ENCODE results near the gene ARL6. TPM values are rescaled to one million over a fixed set of nuclear protein-coding genes. Genes with fewer than 3 reads are reported as not detected.

ARL6 gene
- 2.0 and 3.0 TPM in 2 replicates for total RNA-seq (2014; rRNA removed; shearing (Covaris generic))

- in situ Hi-C loops (cut with HindIII; ENCODE audit: low sequenced_read_pairs) = no loop called here
- DNase-seq (ENCODE audit: low spot score) = peak; percentile 91
These were observed at the start of gene ARL6 for GRCh38 chr3:97764407-97765238. Gene ARL6 (plus strand): TSS chr3:97764758. CDS start chr3:97768108, 3,350 bp downstream.

DNA sequence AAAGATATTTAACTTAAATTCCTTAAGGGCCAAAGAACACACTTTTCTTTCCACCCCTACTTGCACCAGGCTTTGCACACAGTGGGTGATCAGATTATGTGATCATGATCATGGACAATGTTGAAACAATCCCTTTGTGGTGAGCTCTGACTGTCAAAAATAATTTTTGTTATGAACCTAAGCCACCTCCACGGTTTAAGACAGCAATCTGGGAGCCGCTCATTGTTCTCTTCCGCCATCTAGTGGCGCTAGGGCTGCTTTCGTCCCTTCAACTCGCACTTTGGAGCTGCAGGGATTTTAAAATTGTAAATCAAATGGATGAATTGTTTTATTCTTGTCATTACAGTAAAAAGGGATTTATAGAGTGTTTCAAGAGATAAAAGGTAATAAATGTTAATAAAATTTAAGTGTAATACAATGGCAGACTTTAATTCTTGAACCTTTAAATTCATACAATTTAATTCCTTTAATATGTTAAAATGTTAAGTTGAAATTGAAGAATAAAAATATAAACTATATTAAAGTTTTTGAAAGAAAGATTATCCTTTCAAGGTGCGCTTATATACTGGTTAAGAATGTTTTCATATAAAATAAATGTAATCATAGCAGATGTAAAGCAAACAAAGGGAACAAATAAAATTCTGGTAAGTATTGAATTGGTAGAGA is 45.3 kb upstream of the ARL6 start:
- DNase-seq (ENCODE audit: low spot score) = peak; percentile 85
- in situ Hi-C loops (cut with HindIII; ENCODE audit: low sequenced_read_pairs) = no loop called here

GRCh38 chr3:97720417-97720816 is 44.1 kb upstream of the ARL6 start:
- in situ Hi-C loops (cut with HindIII; ENCODE audit: low sequenced_read_pairs) = no loop called here

GRCh38 chr3:97721446-97721845 is 43.1 kb upstream of the ARL6 start:
- in situ Hi-C loops (cut with HindIII; ENCODE audit: low sequenced_read_pairs) = no loop called here
- no peak for DNase-seq (ENCODE audit: low spot score)

More at GRCh38 chr3:97720417-97720816, 44.1 kb upstream of the ARL6 start:
- DNase-seq (ENCODE audit: low spot score) = no peak

DNA sequence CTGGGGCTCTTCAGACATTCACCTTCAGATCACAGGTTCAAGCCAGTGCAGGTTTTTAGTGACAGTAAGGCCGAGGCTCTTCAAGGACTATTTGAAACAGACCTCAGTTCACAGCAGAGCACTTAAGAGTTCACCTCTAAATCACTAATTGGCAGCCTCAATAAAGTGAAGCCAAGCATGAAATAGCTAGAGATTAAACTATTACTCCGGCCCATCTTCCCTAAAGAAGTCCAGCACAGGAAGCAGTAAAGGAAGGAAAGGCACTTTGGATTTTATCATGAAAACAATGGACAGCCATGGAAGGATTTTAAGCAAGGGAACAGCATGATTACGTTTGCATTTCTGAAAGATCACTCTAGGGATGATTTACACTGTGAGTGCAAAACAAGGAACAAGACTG is 27.6 kb upstream of the ARL6 start:
- DNase-seq (ENCODE audit: low spot score) = no peak
- in situ Hi-C loops (cut with HindIII; ENCODE audit: low sequenced_read_pairs) = no loop called here

GRCh38 chr3:97738761-97739160 is 25.8 kb upstream of the ARL6 start:
- no peak for DNase-seq (ENCODE audit: low spot score)
- in situ Hi-C loops (cut with HindIII; ENCODE audit: low sequenced_read_pairs) = no loop called here

- in situ Hi-C loops (cut with HindIII; ENCODE audit: low sequenced_read_pairs) = no loop called here
- DNase-seq (ENCODE audit: low spot score) = no peak
These were observed 22.5 kb upstream of the ARL6 start for GRCh38 chr3:97742036-97742435.

- no peak for DNase-seq (ENCODE audit: low spot score)
- in situ Hi-C loops (cut with HindIII; ENCODE audit: low sequenced_read_pairs) = no loop called here
These were observed 20.3 kb upstream of the ARL6 start for GRCh38 chr3:97744289-97744688.

GRCh38 chr3:97763586-97764406 is 762 bp upstream of the ARL6 start:
- in situ Hi-C loops (cut with HindIII; ENCODE audit: low sequenced_read_pairs) = no loop called here
- no peak for DNase-seq (ENCODE audit: low spot score)

DNA sequence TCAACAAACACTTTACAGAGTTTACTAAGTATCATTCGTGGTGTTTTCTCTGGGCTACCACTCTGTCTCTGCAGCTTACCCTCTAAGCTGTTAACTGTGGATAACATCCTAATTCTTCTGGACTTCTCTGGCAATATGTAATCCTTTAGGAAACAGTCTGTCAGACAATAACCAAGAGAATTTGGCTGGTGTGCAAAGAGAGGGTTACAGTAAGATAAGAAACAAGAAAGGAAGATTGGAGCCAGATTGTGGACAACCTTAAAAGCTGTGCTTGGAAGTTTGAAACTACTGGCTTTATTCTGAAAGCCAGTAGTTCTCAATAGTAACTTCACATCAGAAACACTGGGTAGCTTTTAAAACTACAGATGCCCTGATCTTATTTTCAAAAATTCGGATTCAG is 778 bp downstream of the ARL6 start:
- in situ Hi-C loops (cut with HindIII; ENCODE audit: low sequenced_read_pairs) = no loop called here
- DNase-seq (ENCODE audit: low spot score) = peak; percentile 19

- in situ Hi-C loops (cut with HindIII; ENCODE audit: low sequenced_read_pairs) = no loop called here
These were observed 8.4 kb downstream of the ARL6 start for GRCh38 chr3:97772926-97773325.

GRCh38 chr3:97778152-97778551 is 13.6 kb downstream of the ARL6 start:
- DNase-seq (ENCODE audit: low spot score) = no peak
- in situ Hi-C loops (cut with HindIII; ENCODE audit: low sequenced_read_pairs) = loop anchor here (25.0 kb wide), 1 partner anchor 234 kb away; no protein-coding TSS in a partner anchor

More at GRCh38 chr3:97772926-97773325, 8.4 kb downstream of the ARL6 start:
- no peak for DNase-seq (ENCODE audit: low spot score)

DNA sequence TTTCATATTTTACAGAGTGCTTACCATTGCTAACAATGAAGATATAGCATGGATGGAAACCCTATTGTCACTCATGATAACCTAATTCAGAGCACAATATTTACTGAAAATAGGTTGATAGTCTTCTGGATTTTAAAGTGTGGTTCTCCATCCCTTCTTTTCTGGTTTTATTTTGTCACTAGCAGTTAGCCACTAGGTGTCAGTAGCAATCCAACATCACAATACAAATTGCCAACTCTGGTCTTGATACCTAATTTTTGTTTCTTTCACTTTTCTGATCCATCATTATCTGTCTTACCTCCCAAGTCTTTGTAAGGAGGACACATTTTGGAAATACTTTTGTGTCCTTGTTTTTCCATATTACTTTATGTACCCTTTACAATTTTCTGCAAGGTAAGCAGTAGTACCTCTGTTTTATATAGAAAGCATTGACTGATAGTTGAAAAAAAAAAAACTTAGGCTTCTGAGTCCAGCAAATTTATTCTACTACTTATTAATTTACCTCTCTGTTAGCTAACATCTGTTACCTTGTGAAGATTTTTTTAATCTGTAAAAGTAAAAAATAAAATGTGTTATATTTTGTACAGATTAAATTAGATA is 29.0 kb downstream of the ARL6 start:
- DNase-seq (ENCODE audit: low spot score) = peak; percentile 60
- in situ Hi-C loops (cut with HindIII; ENCODE audit: low sequenced_read_pairs) = loop anchor here (25.0 kb wide), 1 partner anchor 219 kb away; no protein-coding TSS in a partner anchor

DNA sequence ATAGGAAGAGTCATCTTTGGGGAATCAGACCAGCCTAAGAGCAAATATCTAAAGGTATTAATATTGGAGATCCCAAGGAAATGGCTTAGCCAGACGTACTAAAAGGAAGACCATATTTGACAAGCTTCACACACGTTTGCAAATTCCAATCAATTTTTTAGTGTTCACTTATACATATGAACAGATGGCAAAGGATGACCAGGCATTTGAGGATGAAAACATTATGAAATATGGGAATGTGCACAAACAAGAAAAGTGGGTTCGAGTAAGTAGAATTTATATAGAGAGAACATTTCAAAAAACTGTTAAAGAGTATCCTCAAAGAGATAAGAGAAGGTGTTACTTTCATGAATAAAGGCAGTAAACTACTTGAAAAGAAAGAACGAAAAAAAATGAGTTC is 31.4 kb downstream of the ARL6 start:
- in situ Hi-C loops (cut with HindIII; ENCODE audit: low sequenced_read_pairs) = loop anchor here (25.0 kb wide), 1 partner anchor 216 kb away; no protein-coding TSS in a partner anchor
- DNase-seq (ENCODE audit: low spot score) = no peak

- in situ Hi-C loops (cut with HindIII; ENCODE audit: low sequenced_read_pairs) = no loop called here
- DNase-seq (ENCODE audit: low spot score) = no peak
These were observed 39.9 kb downstream of the ARL6 start for GRCh38 chr3:97804471-97804870.

DNA sequence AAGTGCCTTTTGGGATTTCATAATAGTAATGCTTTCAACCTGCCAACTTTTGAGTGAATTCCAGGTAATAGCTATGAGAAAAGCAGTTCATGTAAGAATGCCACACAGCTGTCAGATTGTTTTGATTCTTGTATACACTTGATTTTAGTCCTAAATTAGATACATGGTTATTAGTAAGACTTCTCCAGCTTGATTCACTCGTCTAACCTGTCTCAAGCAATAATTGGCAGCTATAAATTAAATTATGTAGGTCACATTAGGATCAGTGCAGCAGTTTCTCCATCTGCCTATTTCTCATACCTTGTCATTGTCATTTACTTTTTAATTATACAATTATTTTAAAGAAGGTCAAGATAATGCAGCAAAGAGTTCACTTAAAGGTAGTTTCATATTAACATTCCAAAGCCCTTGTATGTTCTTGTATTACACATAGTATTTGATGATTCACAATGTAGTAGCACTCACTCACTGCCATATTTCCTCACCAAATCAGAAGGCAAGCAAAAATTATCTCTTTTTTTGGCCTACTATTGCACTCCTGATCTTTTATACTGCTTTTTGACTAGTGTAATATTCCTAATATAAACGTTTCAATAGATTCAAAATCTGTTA is 46.3 kb downstream of the ARL6 start:
- in situ Hi-C loops (cut with HindIII; ENCODE audit: low sequenced_read_pairs) = no loop called here
- no peak for DNase-seq (ENCODE audit: low spot score)

- in situ Hi-C loops (cut with HindIII; ENCODE audit: low sequenced_read_pairs) = no loop called here
- no peak for DNase-seq (ENCODE audit: low spot score)
These were observed 50.8 kb downstream of the ARL6 start for GRCh38 chr3:97815149-97815917.

GRCh38 chr3:97816811-97817210 is 52.3 kb downstream of the ARL6 start:
- DNase-seq (ENCODE audit: low spot score) = no peak
- in situ Hi-C loops (cut with HindIII; ENCODE audit: low sequenced_read_pairs) = no loop called here
